ENCODE results near the gene CLRN3. TPM values are rescaled to one million over a fixed set of nuclear protein-coding genes. Genes with fewer than 3 reads are reported as not detected.

The CLRN3 gene
- total RNA-seq, 1 donor from 2014 or later = not detected

GRCh38 chr10:127939786-127940330, 47.1 kb upstream of the CLRN3 start:
- Mint-ChIP-seq H3K9me3 (ENCODE audit: unreplicated experiment) (no peaks in the 10 kb centered on the region), H3K27me3 (ENCODE audit: low read depth, unreplicated experiment) (peaks cover 8% of the 10 kb centered on the region), H3K4me1 (ENCODE audit: low read depth, unreplicated experiment) (peaks cover 26% of the 10 kb centered on the region), H3K27ac (ENCODE audit: unreplicated experiment) (no peak overlapping the region), H3K36me3 (ENCODE audit: low read depth, unreplicated experiment) (peaks cover 14% of the 10 kb centered on the region), H3K4me3 (ENCODE audit: unreplicated experiment) (no peak overlapping the region)
- peaks cover 6% of the 10 kb centered on the region for H3K4me1 ChIP-seq (ENCODE audit: insufficient read depth, low read length)
- H3K36me3 ChIP-seq (ENCODE audit: insufficient read depth, low read length) = no peaks in the 10 kb centered on the region
- DNase-seq (ENCODE audit: low read depth) = no peak
- no peak overlapping the region for H3K4me3 ChIP-seq (ENCODE audit: insufficient read depth, low read depth, low read length)
- H3K9ac ChIP-seq (ENCODE audit: low read length) = no peak overlapping the region
- no peaks in the 10 kb centered on the region for H3K79me2 ChIP-seq (ENCODE audit: insufficient read depth, low read length)
- H3K27me3 ChIP-seq (ENCODE audit: insufficient read depth, low read length) = no peaks in the 10 kb centered on the region
- H3K9me3 ChIP-seq (ENCODE audit: insufficient read depth, low read depth, low read length) = no peaks in the 10 kb centered on the region
- no peak for FAIRE-seq
- no peak overlapping the region for H3K27ac ChIP-seq (ENCODE audit: low read depth, low read length)
- no peak for TF ChIP-seq CTCF (IDR thresholded peaks at IDR 0.05; ENCODE audit: insufficient read depth, low read depth, low read length)
- no peak for TF ChIP-seq EZH2 (IDR thresholded peaks at IDR 0.05; ENCODE audit: insufficient read depth, low read length)
- H3K4me2 ChIP-seq (ENCODE audit: low read length) = no peak overlapping the region
- H4K20me1 ChIP-seq (ENCODE audit: insufficient read depth, low read length) = peaks cover 8% of the 10 kb centered on the region
- no peak overlapping the region for H2AFZ ChIP-seq (ENCODE audit: low read depth, low read length)

GRCh38 chr10:127937915-127938463, 45.2 kb upstream of the CLRN3 start:
- no peaks in the 10 kb centered on the region for H3K79me2 ChIP-seq (ENCODE audit: insufficient read depth, low read length)
- peaks cover 5% of the 10 kb centered on the region for H4K20me1 ChIP-seq (ENCODE audit: insufficient read depth, low read length)
- peaks cover 7% of the 10 kb centered on the region for H3K4me1 ChIP-seq (ENCODE audit: insufficient read depth, low read length)
- FAIRE-seq = no peak
- H2AFZ ChIP-seq (ENCODE audit: low read depth, low read length) = no peak overlapping the region
- no peak overlapping the region for H3K4me3 Mint-ChIP-seq (ENCODE audit: unreplicated experiment)
- H3K36me3 Mint-ChIP-seq (ENCODE audit: low read depth, unreplicated experiment) = peaks cover 12% of the 10 kb centered on the region
- H3K9ac ChIP-seq (ENCODE audit: low read length) = no peak overlapping the region
- peaks cover 8% of the 10 kb centered on the region for H3K27me3 Mint-ChIP-seq (ENCODE audit: low read depth, unreplicated experiment)
- H3K4me1 Mint-ChIP-seq (ENCODE audit: low read depth, unreplicated experiment) = peaks cover 15% of the 10 kb centered on the region
- no peak overlapping the region for H3K4me2 ChIP-seq (ENCODE audit: low read length)
- no peak overlapping the region for H3K4me3 ChIP-seq (ENCODE audit: insufficient read depth, low read depth, low read length)
- no peaks in the 10 kb centered on the region for H3K9me3 ChIP-seq (ENCODE audit: insufficient read depth, low read depth, low read length)
- no peak overlapping the region for H3K27ac Mint-ChIP-seq (ENCODE audit: unreplicated experiment)
- no peaks in the 10 kb centered on the region for H3K27me3 ChIP-seq (ENCODE audit: insufficient read depth, low read length)
- no peaks in the 10 kb centered on the region for H3K9me3 Mint-ChIP-seq (ENCODE audit: unreplicated experiment)
- DNase-seq (ENCODE audit: low read depth) = no peak
- no peaks in the 10 kb centered on the region for H3K36me3 ChIP-seq (ENCODE audit: insufficient read depth, low read length)
- no peak for TF ChIP-seq EZH2 (IDR thresholded peaks at IDR 0.05; ENCODE audit: insufficient read depth, low read length)
- TF ChIP-seq CTCF (IDR thresholded peaks at IDR 0.05; ENCODE audit: insufficient read depth, low read depth, low read length) = no peak
- H3K27ac ChIP-seq (ENCODE audit: low read depth, low read length) = no peak overlapping the region

DNA sequence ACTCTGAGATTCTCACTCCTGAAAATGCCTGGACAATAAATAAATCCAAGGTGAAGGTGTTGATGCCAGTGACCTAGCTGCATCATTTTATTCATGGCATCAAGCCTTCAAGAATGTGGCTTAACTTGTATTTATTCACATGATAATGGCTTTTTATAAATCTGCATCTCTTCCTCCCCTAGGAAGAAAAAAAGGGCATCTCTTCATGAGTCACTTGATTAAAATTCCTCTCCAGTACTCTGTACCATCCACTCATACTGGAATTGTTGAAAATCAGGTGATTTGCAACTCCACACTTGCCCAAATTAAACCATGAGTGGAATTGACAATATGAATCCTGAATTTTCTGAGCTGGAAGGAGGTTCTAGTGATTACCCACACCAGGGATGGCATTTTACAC, 44.3 kb upstream of the CLRN3 start:
- H3K36me3 Mint-ChIP-seq (ENCODE audit: low read depth, unreplicated experiment) = peaks cover 12% of the 10 kb centered on the region
- peak; percentile 5 for FAIRE-seq
- no peak overlapping the region for H3K4me3 Mint-ChIP-seq (ENCODE audit: unreplicated experiment)
- H3K27me3 Mint-ChIP-seq (ENCODE audit: low read depth, unreplicated experiment) = peaks cover 8% of the 10 kb centered on the region
- DNase-seq (ENCODE audit: low read depth) = no peak
- no peak overlapping the region for H3K27ac Mint-ChIP-seq (ENCODE audit: unreplicated experiment)
- H3K4me1 Mint-ChIP-seq (ENCODE audit: low read depth, unreplicated experiment) = peaks cover 8% of the 10 kb centered on the region
- no peaks in the 10 kb centered on the region for H3K9me3 ChIP-seq (ENCODE audit: insufficient read depth, low read depth, low read length)
- H3K9ac ChIP-seq (ENCODE audit: low read length) = no peak overlapping the region
- H3K36me3 ChIP-seq (ENCODE audit: insufficient read depth, low read length) = no peaks in the 10 kb centered on the region
- no peak overlapping the region for H3K4me3 ChIP-seq (ENCODE audit: insufficient read depth, low read depth, low read length)
- H3K9me3 Mint-ChIP-seq (ENCODE audit: unreplicated experiment) = no peaks in the 10 kb centered on the region
- H3K4me1 ChIP-seq (ENCODE audit: insufficient read depth, low read length) = peaks cover 7% of the 10 kb centered on the region
- H3K4me2 ChIP-seq (ENCODE audit: low read length) = no peak overlapping the region
- H3K27me3 ChIP-seq (ENCODE audit: insufficient read depth, low read length) = no peaks in the 10 kb centered on the region
- H2AFZ ChIP-seq (ENCODE audit: low read depth, low read length) = no peak overlapping the region
- H4K20me1 ChIP-seq (ENCODE audit: insufficient read depth, low read length) = peaks cover 5% of the 10 kb centered on the region
- H3K79me2 ChIP-seq (ENCODE audit: insufficient read depth, low read length) = no peaks in the 10 kb centered on the region
- no peak overlapping the region for H3K27ac ChIP-seq (ENCODE audit: low read depth, low read length)
- no peak for TF ChIP-seq CTCF (IDR thresholded peaks at IDR 0.05; ENCODE audit: insufficient read depth, low read depth, low read length)
- no peak for TF ChIP-seq EZH2 (IDR thresholded peaks at IDR 0.05; ENCODE audit: insufficient read depth, low read length)

Data from astrocyte (in vitro differentiated cells and primary cell).